ENCODE data around the gene NRP2.
A peak's percentile ranks its signal among the peaks of the same experiment; 100 is the strongest.

The NRP2 gene

DNA sequence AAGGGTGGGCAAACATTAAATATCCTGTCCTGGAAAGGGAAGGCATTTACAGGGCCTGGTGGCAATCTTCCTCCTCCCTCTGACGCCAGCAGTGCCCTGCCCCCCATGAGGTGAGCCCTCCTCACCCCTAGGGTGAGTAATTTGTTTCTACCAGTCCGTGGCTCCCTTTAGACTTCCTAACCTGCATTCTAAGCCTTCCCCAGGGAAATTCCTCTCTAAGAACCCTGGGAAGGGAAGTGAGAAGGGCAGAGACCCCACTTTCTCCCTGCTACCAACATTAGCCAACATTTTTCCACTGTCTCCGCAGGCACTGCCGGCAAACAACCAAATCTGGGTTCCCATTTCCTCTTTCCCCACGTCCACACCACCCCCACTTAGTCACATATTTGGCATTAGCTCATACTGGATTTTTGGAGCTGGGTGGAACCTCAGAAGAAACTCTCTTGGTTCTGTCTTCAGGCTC is 69.3 kb downstream of the NRP2 start:
- no peak for DNase-seq (ENCODE audit: extremely low read depth in 1 of 2, low read depth in 1 of 2)

- no peak for DNase-seq (ENCODE audit: extremely low read depth in 1 of 2, low read depth in 1 of 2)
Measured at GRCh38 chr2:205752296-205752820, 70.1 kb downstream of the NRP2 start.

DNA sequence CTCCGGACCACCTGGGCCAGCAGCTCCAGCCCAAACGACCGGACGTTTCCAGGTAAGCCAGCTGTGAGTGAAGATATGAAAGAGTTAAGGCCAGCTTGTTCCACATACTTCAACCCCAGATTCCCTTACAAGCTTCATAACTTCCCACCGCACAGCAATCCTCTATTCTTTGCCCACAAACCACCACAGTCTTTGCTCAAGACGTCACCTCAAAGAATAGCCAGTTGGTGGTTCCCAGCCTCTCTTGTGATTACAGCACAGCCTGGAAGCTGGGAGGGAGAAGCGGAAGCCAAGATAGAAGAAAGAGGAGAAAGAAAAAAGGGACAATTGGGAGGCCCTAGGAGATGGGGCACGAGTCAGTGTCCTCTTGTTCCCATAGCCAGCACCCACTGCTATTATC is 70.6 kb downstream of the NRP2 start:
- DNase-seq (ENCODE audit: extremely low read depth in 1 of 2, low read depth in 1 of 2): no peak

GRCh38 chr2:205754285-205754923 is 72.1 kb downstream of the NRP2 start:
- DNase-seq (ENCODE audit: extremely low read depth in 1 of 2, low read depth in 1 of 2): no peak

DNA sequence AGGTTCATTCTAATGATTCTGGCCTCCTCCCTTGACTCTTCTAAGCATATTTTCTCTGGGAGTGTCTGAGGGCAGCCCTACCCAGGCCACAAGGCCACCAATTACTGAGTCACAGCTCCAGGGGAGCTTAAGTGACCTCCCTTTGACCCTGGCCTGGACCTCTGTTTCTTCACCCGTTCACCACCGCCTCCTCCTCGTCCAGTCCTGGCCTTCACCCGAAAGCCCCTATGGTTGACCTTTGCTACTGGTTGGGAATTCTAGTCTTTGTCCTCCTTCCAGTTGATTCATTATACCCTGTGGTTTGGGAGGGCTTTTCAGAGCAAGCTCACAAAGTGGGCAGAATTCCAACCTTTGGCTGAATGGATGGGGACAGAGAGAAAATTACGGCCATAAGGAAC is 72.6 kb downstream of the NRP2 start:
- no peak for DNase-seq (ENCODE audit: extremely low read depth in 1 of 2, low read depth in 1 of 2)

DNA sequence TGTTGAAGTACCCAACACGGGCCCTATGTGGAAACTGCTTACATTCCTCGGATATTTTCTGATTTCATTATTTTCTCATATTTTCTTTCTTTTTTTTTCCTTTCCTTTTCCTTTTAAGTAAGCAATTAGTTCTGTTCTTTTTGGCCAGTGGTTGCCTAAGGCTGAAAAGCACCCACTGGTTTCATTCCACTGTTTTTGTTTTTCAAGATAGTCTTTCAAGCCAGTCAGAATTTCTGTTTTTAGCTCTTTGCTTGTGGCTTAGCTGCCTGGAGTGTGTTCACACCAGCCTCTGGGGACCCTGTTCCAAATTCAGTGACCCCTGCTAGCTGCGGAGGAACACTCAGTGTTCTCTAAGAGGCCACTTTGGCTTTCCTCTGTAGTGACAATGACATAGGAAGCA is 73.6 kb downstream of the NRP2 start:
- no peak for DNase-seq (ENCODE audit: extremely low read depth in 1 of 2, low read depth in 1 of 2)

DNA sequence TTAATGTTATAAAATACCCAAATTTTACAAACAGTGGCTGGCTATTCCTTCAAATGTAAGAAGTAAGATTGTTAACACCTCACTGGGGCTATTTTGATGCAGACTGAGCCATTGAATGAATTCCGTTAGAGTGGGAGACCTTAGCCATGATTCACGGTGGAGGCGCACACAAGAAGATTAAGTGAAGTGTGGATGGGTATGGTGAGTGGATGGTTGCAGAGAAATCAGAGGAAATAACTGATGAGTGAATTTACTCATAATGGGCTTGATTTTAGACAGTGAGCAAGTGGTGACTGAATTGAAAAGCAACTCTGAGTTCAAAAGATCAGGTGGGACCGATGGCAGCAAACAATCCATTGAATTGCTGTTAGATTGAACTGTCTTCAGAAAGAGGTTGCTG is 75.0 kb downstream of the NRP2 start:
- DNase-seq (ENCODE audit: extremely low read depth in 1 of 2, low read depth in 1 of 2): no peak

GRCh38 chr2:205758051-205758450 is 75.8 kb downstream of the NRP2 start:
- no peak for DNase-seq (ENCODE audit: extremely low read depth in 1 of 2, low read depth in 1 of 2)

DNA sequence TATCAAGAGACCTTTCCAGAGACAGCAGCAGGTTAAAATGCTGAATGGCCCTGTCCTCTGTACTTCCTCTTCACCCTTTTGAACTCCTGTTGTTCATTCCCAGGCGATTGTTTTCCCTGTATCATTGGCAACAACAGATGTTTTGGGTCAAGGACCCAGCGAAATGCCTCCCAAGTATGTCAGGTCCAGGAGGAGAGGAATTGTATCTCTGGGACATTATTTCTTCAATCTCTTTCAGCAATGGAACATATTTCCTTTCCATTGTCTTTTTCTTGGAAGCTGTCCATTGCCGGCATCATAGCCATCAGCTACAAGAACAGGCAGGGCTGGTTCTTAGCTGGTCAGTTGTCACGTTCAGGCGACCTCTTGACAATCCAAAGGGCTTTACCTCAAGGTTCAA is 76.2 kb downstream of the NRP2 start:
- no peak for DNase-seq (ENCODE audit: extremely low read depth in 1 of 2, low read depth in 1 of 2)

DNA sequence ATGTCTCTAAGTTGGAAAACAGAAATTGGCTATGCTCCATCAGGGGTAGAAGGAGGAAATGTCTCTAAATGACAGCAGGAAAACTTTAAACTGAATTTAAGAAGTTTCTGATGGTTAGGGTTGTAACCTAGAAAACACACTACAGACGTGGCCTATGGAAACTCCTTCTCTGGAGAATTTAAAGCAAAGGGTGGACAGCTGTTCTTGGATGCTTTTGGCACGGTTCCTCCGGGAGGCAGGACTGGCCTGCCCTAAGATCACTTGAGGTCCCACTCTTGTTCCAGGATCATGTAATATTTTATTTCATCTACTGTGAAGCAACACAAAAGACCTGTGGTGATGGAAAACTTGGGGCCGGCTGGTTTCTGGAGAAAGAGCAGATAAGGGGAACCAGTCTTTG is 77.0 kb downstream of the NRP2 start:
- DNase-seq (ENCODE audit: extremely low read depth in 1 of 2, low read depth in 1 of 2): no peak

- DNase-seq (ENCODE audit: extremely low read depth in 1 of 2, low read depth in 1 of 2): no peak
Measured at GRCh38 chr2:205759732-205760131, 77.4 kb downstream of the NRP2 start.

GRCh38 chr2:205760157-205760556 is 77.9 kb downstream of the NRP2 start:
- no peak for DNase-seq (ENCODE audit: extremely low read depth in 1 of 2, low read depth in 1 of 2)

DNA sequence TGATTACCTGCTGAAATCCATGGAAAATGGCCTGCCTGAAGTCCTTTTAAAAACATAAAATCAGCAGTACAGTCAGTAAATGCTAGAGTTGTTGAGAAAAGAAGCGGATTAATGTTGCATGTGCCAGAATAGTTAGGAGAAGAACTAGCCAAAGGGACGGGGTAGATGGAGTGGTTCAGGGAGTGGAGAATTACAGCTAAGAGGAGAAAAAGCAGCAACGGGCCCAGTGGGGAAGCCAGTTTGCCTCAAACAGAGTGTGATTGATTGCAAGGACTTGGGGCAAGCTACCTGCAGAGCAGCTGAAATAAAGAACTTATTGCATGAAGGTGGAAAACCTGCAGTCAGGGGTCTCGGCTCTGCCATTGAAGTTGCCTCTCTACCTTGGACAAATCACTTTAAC is 79.1 kb downstream of the NRP2 start:
- no peak for DNase-seq (ENCODE audit: extremely low read depth in 1 of 2, low read depth in 1 of 2)

- no peak for DNase-seq (ENCODE audit: extremely low read depth in 1 of 2, low read depth in 1 of 2)
Measured at GRCh38 chr2:205762881-205763280, 80.6 kb downstream of the NRP2 start.

DNA sequence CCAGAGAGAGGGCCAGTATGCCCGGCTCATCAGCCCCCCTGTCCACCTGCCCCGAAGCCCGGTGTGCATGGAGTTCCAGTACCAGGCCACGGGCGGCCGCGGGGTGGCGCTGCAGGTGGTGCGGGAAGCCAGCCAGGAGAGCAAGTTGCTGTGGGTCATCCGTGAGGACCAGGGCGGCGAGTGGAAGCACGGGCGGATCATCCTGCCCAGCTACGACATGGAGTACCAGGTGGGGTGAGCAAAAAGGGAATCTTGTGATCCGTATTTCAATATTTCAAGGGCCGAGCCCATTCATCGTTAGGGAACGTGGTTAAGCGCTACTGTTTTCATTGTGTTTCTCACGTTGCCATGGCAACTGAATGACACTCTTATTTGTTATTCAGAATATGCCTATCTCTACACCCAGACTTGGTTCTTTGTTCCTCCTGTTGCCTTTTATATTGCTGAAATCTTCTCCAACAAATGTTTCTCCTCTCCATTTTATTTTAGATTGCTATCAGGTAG is 81.5 kb downstream of the NRP2 start:
- DNase-seq (ENCODE audit: extremely low read depth in 1 of 2, low read depth in 1 of 2): no peak

DNA sequence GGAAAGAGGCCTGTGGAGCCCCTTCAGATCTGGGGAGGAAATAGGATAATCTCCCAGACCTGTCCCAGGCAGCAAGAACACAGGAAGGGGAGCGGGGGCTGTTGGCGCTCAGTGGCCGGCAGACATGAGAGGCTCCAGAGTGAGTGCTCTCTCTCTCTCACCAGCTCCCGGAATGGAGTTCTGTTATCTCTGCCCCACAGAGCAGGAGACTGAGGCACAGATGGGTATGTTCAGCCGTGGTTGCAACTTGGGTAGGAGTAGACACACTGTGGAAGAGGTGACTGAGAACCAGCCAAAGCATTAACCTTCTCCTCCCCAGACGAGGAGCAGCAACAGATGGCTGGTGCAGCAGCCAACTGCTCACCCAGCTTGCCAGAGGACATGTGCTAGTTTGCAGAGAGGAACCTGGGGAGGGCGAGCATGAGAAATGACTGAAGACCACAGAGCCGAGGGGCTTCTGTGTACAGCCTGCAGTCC is 82.0 kb downstream of the NRP2 start:
- no peak for DNase-seq (ENCODE audit: extremely low read depth in 1 of 2, low read depth in 1 of 2)

GRCh38 chr2:205765151-205765550 is 82.8 kb downstream of the NRP2 start:
- no peak for DNase-seq (ENCODE audit: extremely low read depth in 1 of 2, low read depth in 1 of 2)

DNA sequence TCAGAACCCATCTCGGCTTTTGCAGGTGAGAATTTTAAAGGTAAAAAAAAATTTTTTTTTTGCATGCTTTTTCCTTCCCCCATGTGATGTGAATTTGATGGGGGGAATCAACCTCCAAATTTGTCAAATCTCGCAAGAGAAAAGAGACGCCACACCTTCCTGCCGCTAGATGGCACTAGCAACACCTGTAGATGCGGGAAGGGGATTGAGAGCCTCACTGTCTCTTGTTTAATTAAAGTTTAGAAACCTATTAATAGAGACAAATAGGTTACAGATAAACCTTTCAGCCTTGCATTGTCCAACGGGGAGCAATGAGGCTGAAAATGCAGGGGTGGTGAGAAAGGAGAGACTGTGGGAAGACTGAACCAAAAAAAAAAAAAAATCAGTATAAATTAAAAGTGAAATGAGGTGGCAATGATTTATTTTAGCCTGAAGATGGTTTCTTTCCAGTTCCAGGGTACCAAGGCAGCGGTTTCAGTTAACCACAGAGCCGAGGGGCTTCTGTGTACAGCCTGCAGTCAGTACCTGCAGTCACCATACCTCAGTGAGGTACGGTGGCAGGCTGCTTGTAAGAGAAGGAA is 84.6 kb downstream of the NRP2 start:
- peak in 1 of 2 donors; percentile 21 for DNase-seq (ENCODE audit: extremely low read depth in 1 of 2, low read depth in 1 of 2)

GRCh38 chr2:205767617-205768016 is 85.3 kb downstream of the NRP2 start:
- DNase-seq (ENCODE audit: extremely low read depth in 1 of 2, low read depth in 1 of 2): no peak

DNA sequence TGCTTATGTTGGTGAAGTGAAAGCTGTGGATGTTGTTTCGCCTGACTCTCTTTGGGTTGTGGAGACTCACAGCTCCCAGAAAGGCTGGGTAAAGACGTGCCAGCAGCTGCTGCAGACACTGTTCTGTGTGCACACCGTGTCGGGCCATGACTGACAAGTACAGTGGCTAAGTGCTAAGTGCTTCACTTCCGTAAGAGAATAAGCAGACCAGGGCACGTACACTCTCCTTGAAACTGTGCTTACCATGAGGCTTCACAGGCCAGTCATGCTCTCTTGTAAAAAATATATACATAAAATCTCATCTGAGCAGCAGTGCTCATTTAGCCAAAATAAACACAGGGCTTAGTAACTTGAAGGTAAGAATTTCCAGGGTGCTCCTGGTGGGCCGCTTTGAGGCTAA is 86.0 kb downstream of the NRP2 start:
- DNase-seq (ENCODE audit: extremely low read depth in 1 of 2, low read depth in 1 of 2): no peak

GRCh38 chr2:205768815-205769494 is 86.7 kb downstream of the NRP2 start:
- no peak for DNase-seq (ENCODE audit: extremely low read depth in 1 of 2, low read depth in 1 of 2)

GRCh38 chr2:205769495-205769850 is 87.2 kb downstream of the NRP2 start:
- no peak for DNase-seq (ENCODE audit: extremely low read depth in 1 of 2, low read depth in 1 of 2)

Data from activated CD8-positive, alpha-beta memory T cell treated with anti-CD3 and anti-CD28 coated beads for 1 hour (primary cell).